BJ (cell line): ENCODE results near the gene AMACR. TPM values are rescaled to one million over a fixed set of nuclear protein-coding genes. Genes with fewer than 3 reads are reported as not detected.

ENCODE experiments used
- CTCF ChIA-PET: fragments of 350-600 bp; formaldehyde crosslinking; extraction: SDS; loops from one replicate; lab custom pipeline; 2021; ENCODE audit warnings: antibody characterized with exemption, inconsistent platforms; lab: Yijun Ruan, JAX
- POLR2A ChIA-PET: fragments of 300-600 bp; sonication (Branson Sonifier 250); formaldehyde crosslinking; extraction: SDS; loops from one replicate; lab custom pipeline; 2021; ENCODE audit warnings: antibody characterized with exemption; lab: Charles Lee
- DNase-seq: peaks from one replicate; pipeline ENCODE4 v3.0.0-alpha.2; 2011; ENCODE audit warnings: low read depth
- H3K27me3 ChIP-seq: 2 replicates; pipeline ENCODE4 v1.6.0; 2011; ENCODE audit warnings: low read length; ENCODE audit not compliant: control insufficient read depth, insufficient read depth
- H3K36me3 ChIP-seq: 2 replicates; pipeline ENCODE4 v1.5.1; 2011; ENCODE audit warnings: low read length; ENCODE audit not compliant: control insufficient read depth, insufficient read depth
- H3K4me3 ChIP-seq: 2 replicates; pipeline ENCODE4 v1.5.1; 2011; ENCODE audit warnings: low read depth, mild to moderate bottlenecking, control low read depth, low read length
- CTCF ChIP-seq: IDR thresholded peaks from 2 replicates; pipeline ENCODE4 v1.5.1; 2011; ENCODE audit warnings: low read depth, mild to moderate bottlenecking, control low read depth, inconsistent platforms, low read length, moderate library complexity; ENCODE audit not compliant: insufficient read depth
- polyA plus RNA-seq: library from polyadenylated mRNA; depleted of rRNA; stranded (reverse); fragments of >200 nt; gene quantifications from 2 replicates; pipeline ENCODE4 v1.2.3, GENCODE V29; 2011

AMACR gene
- polyA plus RNA-seq, 1 experiment, result 7.1 TPM

- no peak for TF ChIP-seq CTCF
- Histone ChIP-seq H3K36me3 (no peaks in the 10 kb centered on the region), H3K27me3 (no peaks in the 10 kb centered on the region; the same call in 1 of the 2 replicates), H3K4me3 (no peak overlapping the region)
- no peak for DNase-seq
- POLR2A ChIA-PET, result no interaction called here
- CTCF ChIA-PET, result interaction anchor here (1.4 to 4.9 kb wide), 2 partner anchors 12 to 14 kb away, joined by 3 to 24 read pairs; no protein-coding TSS in a partner anchor
Measured at GRCh38 chr5:33981408-33982162, 26.3 kb downstream of the AMACR start.

GRCh38 chr5:33980030-33980429, 27.8 kb downstream of the AMACR start:
- POLR2A ChIA-PET, result interaction anchor here (0.7 kb wide), 1 partner anchor 528 kb away, joined by 3 read pairs; no protein-coding TSS in a partner anchor
- H3K36me3 ChIP-seq, result no peaks in the 10 kb centered on the region
- H3K27me3 ChIP-seq, result no peaks in the 10 kb centered on the region; the same call in none of the 2 replicates

GRCh38 chr5:33978306-33978705, 29.5 kb downstream of the AMACR start:
- Histone ChIP-seq H3K36me3 (no peaks in the 10 kb centered on the region), H3K27me3 (peaks cover 1% of the 10 kb centered on the region), H3K4me3 (no peak overlapping the region)
- ChIA-PET CTCF (interaction anchor here (4.9 kb wide), 1 partner anchor 8 kb away, joined by 24 read pairs; no protein-coding TSS in a partner anchor), POLR2A (no interaction called here)
- TF ChIP-seq CTCF, result no peak
- DNase-seq, result no peak

More at GRCh38 chr5:33980030-33980429, 27.8 kb downstream of the AMACR start:
- no peak for TF ChIP-seq CTCF
- H3K4me3 ChIP-seq, result no peak overlapping the region
- CTCF ChIA-PET, result interaction anchor here (0.6 to 4.9 kb wide), 2 partner anchors 10 to 12 kb away, joined by 3 to 24 read pairs; no protein-coding TSS in a partner anchor
- no peak for DNase-seq

GRCh38 chr5:33976307-33976706, 31.5 kb downstream of the AMACR start:
- Histone ChIP-seq H3K36me3 (no peaks in the 10 kb centered on the region), H3K27me3 (peaks cover 4% of the 10 kb centered on the region), H3K4me3 (no peak overlapping the region)
- ChIA-PET CTCF (interaction anchor here (0.7 to 1.6 kb wide), 3 partner anchors 42 to 543 kb away, joined by 3 to 4 read pairs (median 3); no protein-coding TSS in a partner anchor), POLR2A (no interaction called here)
- DNase-seq, result no peak
- TF ChIP-seq CTCF, result no peak

GRCh38 chr5:33975852-33976251, 32.0 kb downstream of the AMACR start:
- peaks cover 4% of the 10 kb centered on the region for H3K27me3 ChIP-seq
- TF ChIP-seq CTCF, result no peak
- H3K36me3 ChIP-seq, result no peaks in the 10 kb centered on the region
- POLR2A ChIA-PET, result no interaction called here
- CTCF ChIA-PET, result interaction anchor here (1.5 to 1.6 kb wide), 2 partner anchors 540 to 542 kb away, joined by 3 to 4 read pairs; no protein-coding TSS in a partner anchor
- H3K4me3 ChIP-seq, result no peak overlapping the region
- no peak for DNase-seq
